ENCODE results near the gene KLHDC7A.

DNA sequence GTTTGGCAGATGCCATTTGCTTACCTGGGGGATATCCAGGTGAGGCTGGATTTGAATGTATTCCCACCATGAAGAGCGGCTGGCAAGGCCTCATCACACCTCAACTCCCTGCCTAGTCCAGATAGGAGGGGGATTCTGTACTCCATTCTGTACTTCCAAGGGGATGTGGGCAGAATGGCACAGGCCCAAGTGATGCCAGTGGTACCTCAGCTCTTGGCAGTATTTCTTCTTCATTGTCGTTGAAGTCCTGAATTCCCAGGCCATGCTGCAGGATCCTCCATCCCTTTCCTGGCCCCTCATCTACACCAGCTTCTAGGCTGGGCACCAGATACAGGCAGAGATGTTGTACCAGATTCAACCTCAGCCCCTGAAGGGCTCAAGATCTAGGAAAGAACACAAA, 47.9 kb downstream of the KLHDC7A start:
- TF ChIP-seq GATA2 (IDR thresholded peaks at IDR 0.05; ENCODE audit: low read depth, low read length) (no peak), GATA3 (IDR thresholded peaks at IDR 0.05; ENCODE audit: low read depth, low read length) (no peak)
